K562 (cell line): Measurements from ENCODE around the gene CCNDBP1. TPM values are rescaled to one million over a fixed set of nuclear protein-coding genes. Genes with fewer than 3 reads are reported as not detected.
A peak's percentile ranks its signal among the peaks of the same experiment; 100 is the strongest.

Experiments used
- CHCHD3 ChIP-seq: fragments of 250-450 bp; sonication (Bioruptor Pico); IDR thresholded peaks from 2 replicates; pipeline ENCODE4 v2.1.2; 2022; ENCODE audit warnings: mild to moderate bottlenecking
- COPS2 ChIP-seq: fragments of 450-650 bp; conservative IDR thresholded peaks from 2 replicates; pipeline ENCODE4 v1.6.1; 2016; ENCODE audit warnings: mild to moderate bottlenecking, moderate library complexity
- HIVEP1 ChIP-seq: fragments of 250-450 bp; sonication (Bioruptor Pico); IDR thresholded peaks from 2 replicates; pipeline ENCODE4 v1.4.0; 2020; ENCODE audit warnings: mild to moderate bottlenecking
- HNRNPK ChIP-seq: fragments of 200-400 bp; formaldehyde crosslinking; IDR thresholded peaks from one replicate; pipeline ENCODE4 v1.6.1; 2018; ENCODE audit warnings: mild to moderate bottlenecking, low read depth, low read length; ENCODE audit not compliant: poor library complexity, severe bottlenecking
- MLLT1 ChIP-seq, 2 experiments: fragments of 450-650 bp; IDR thresholded peaks; 2 replicates each; pipeline ENCODE4 v1.6.1; 2016
- POLR2AphosphoS2 ChIP-seq: IDR thresholded peaks from 2 replicates; pipeline ENCODE4 v1.6.1; 2012; ENCODE audit warnings: low read length, improper control_type of control experiment
- POLR3A ChIP-seq: IDR thresholded peaks from 2 replicates; pipeline ENCODE4 v1.6.1; 2011; ENCODE audit warnings: borderline replicate concordance, mild to moderate bottlenecking, moderate library complexity; ENCODE audit not compliant: insufficient read length, insufficient read depth; ENCODE audit errors: extremely low read depth
- REST ChIP-seq, 2 experiments: fragments of 450-650 bp; formaldehyde crosslinking in 1 of 2; IDR thresholded peaks; 2 replicates each; pipeline versions ENCODE4 v1.4.0 to v1.6.1; 2014 to 2020; ENCODE audit warnings: mild to moderate bottlenecking in 2 of 2, borderline replicate concordance in 1 of 2, low read depth in 1 of 2
- SMAD4 ChIP-seq: fragments of 250-450 bp; sonication (Bioruptor Pico); conservative IDR thresholded peaks from 2 replicates; pipeline ENCODE4 v1.8.0; 2021; ENCODE audit warnings: inconsistent platforms, mild to moderate bottlenecking, moderate library complexity
- TAF15 ChIP-seq: fragments of 200-400 bp; formaldehyde crosslinking; IDR thresholded peaks from 2 replicates; pipeline ENCODE4 v1.6.1; 2017; ENCODE audit warnings: mild to moderate bottlenecking, low read depth, low read length, moderate library complexity
- TCF3 ChIP-seq: sonication (generic); formaldehyde crosslinking; IDR thresholded peaks from 2 replicates; pipeline ENCODE4 v1.4.0; 2020; ENCODE audit warnings: mild to moderate bottlenecking, missing genetic modification reagents
- TRIM24 ChIP-seq, 2 experiments: fragments of 450-650 bp; IDR thresholded peaks; 2 replicates each; pipeline ENCODE4 v1.6.1; 2016
- U2AF1 ChIP-seq: fragments of 200-400 bp; formaldehyde crosslinking; optimal IDR thresholded peaks from 2 replicates; pipeline ENCODE3; 2017; ENCODE audit warnings: mild to moderate bottlenecking, low read depth, low read length, moderate library complexity
- polyA plus RNA-seq, 8 experiments: library from polyadenylated mRNA; depleted of rRNA in 4 of 8; stranded (reverse) in 5 of 8; unstranded in 3 of 8; fragments of >200 nt; fragmentation: Nextera tagmentation in 2 of 8; fragmentation: Illumina TruSeq in 1 of 8; extraction: Ambion mirVana in 2 of 8; extraction: Trizol in 1 of 8; gene quantifications; 2 replicates each; pipeline versions ENCODE4 v1.2.1 to v1.2.3, GENCODE V29; 2011 to 2014; ENCODE audit warnings: inconsistent platforms in 1 of 8, missing spikeins in 1 of 8
- total RNA-seq, 7 experiments: library from RNA; depleted of rRNA in 6 of 7; stranded (reverse); fragments of >200 nt in 6 of 7; fragmentation: Illumina TruSeq in 2 of 7; extraction: Trizol in 2 of 7; gene quantifications; 2 replicates each; pipeline versions ENCODE4 v1.2.1 to v1.2.3, GENCODE V29; 2011 to 2021; ENCODE audit warnings: low replicate concordance in 1 of 7
- TF ChIP-seq, protein P1 (sequence below): fragments of 450-650 bp; formaldehyde crosslinking; IDR thresholded peaks from 2 replicates; pipeline ENCODE4 v1.4.0; 2020; ENCODE audit warnings: mild to moderate bottlenecking, mixed read lengths
- TF ChIP-seq, protein P2 (sequence below): fragments of 450-650 bp; formaldehyde crosslinking; IDR thresholded peaks from 2 replicates; pipeline ENCODE4 v1.4.0; 2020; ENCODE audit warnings: mild to moderate bottlenecking, moderate library complexity

Gene CCNDBP1
- total and polyA plus RNA-seq, 9 of the 15 experiments (the other 6 are each of a cell fraction or from before 2014, with no cell fraction given) = 37.0 to 111 (median 55.5) TPM

- TF ChIP-seq MLLT1 (IDR thresholded peaks at IDR 0.05) (no peak), TAF15 (no peak), POLR2AphosphoS2 (no peak), POLR3A (no peak), COPS2 (no peak), HIVEP1 (no peak), SMAD4 (CRISPR knock-in tag) (peak; percentile 73), TRIM24 (IDR thresholded peaks at IDR 0.05) (peak; percentile 71 to 83; a peak in 3 of 4 replicates), U2AF1 (no peak), CHCHD3 (CRISPR knock-in tag) (no peak), REST (IDR thresholded peaks at IDR 0.05; ENCODE audit: borderline replicate concordance) (no peak), REST (CRISPR knock-in tag; IDR thresholded peaks at IDR 0.05; ENCODE audit: low read depth) (no peak), TCF3 (peak; percentile 90), HNRNPK (no peak)
- TF ChIP-seq, protein P1, sequence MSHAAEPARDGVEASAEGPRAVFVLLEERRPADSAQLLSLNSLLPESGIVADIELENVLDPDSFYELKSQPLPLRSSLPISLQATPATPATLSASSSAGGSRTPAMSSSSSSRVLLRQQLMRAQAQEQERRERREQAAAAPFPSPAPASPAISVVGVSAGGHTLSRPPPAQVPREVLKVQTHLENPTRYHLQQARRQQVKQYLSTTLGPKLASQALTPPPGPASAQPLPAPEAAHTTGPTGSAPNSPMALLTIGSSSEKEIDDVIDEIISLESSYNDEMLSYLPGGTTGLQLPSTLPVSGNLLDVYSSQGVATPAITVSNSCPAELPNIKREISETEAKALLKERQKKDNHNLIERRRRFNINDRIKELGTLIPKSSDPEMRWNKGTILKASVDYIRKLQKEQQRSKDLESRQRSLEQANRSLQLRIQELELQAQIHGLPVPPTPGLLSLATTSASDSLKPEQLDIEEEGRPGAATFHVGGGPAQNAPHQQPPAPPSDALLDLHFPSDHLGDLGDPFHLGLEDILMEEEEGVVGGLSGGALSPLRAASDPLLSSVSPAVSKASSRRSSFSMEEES = no peak
- TF ChIP-seq, protein P2, sequence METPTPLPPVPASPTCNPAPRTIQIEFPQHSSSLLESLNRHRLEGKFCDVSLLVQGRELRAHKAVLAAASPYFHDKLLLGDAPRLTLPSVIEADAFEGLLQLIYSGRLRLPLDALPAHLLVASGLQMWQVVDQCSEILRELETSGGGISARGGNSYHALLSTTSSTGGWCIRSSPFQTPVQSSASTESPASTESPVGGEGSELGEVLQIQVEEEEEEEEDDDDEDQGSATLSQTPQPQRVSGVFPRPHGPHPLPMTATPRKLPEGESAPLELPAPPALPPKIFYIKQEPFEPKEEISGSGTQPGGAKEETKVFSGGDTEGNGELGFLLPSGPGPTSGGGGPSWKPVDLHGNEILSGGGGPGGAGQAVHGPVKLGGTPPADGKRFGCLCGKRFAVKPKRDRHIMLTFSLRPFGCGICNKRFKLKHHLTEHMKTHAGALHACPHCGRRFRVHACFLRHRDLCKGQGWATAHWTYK (CRISPR knock-in tag) = no peak
These were observed 35.8 kb downstream of the CCNDBP1 start, which contains the start of gene EPB42 (continued) for GRCh38 chr15:43220991-43221403.
